DND-41 (cell line): Measurements from ENCODE around the gene SPTAN1.

ENCODE experiments used
- ATAC-seq: fragments of 200-7000 bp; cut with Tn5 transposase; 3 replicates; pipeline ENCODE4 v1.9.1; 2021; ENCODE audit warnings: low read depth; ENCODE audit not compliant: insufficient read depth
- DNase-seq: peaks from one replicate; pipeline ENCODE4 v3.0.0-alpha.2; 2020
- H2AFZ ChIP-seq: 2 replicates; pipeline ENCODE4 v1.6.0; 2012; ENCODE audit warnings: low read depth, low read length
- H3K27ac ChIP-seq: 2 replicates; pipeline ENCODE4 v1.5.1; 2012; ENCODE audit warnings: low read length, inconsistent platforms
- H3K27me3 ChIP-seq: fragments of 200-600 bp; sonication (generic); 2 replicates; pipeline ENCODE4 v1.6.0; 2012; ENCODE audit warnings: low read length, mild to moderate bottlenecking, inconsistent platforms; ENCODE audit not compliant: insufficient read depth, poor library complexity
- H3K36me3 ChIP-seq: 2 replicates; pipeline ENCODE4 v1.5.1; 2012; ENCODE audit warnings: low read length, inconsistent platforms; ENCODE audit not compliant: insufficient read depth
- H3K4me1 ChIP-seq: 2 replicates; pipeline ENCODE4 v1.5.1; 2012; ENCODE audit warnings: mild to moderate bottlenecking, low read length; ENCODE audit not compliant: insufficient read depth
- H3K4me2 ChIP-seq: 2 replicates; pipeline ENCODE4 v1.6.0; 2012; ENCODE audit warnings: mild to moderate bottlenecking, moderate library complexity, low read length, inconsistent platforms; ENCODE audit not compliant: insufficient read depth
- H3K4me3 ChIP-seq, 2 experiments: fragments of 200-600 bp in 1 of 2; shearing (Covaris generic) in 1 of 2; 2 replicates each; pipeline ENCODE4 v1.5.1; 2012 to 2016; ENCODE audit warnings: inconsistent platforms in 2 of 2, low read length in 2 of 2, mild to moderate bottlenecking in 2 of 2, low read depth in 1 of 2, moderate library complexity in 1 of 2
- H3K79me2 ChIP-seq: 2 replicates; pipeline ENCODE4 v1.6.0; 2012; ENCODE audit warnings: low read length, inconsistent platforms; ENCODE audit not compliant: insufficient read depth
- H3K9ac ChIP-seq: 2 replicates; pipeline ENCODE4 v1.6.0; 2012; ENCODE audit warnings: low read depth, mild to moderate bottlenecking, inconsistent platforms, low read length, moderate library complexity
- H3K9me3 ChIP-seq: 2 replicates; pipeline ENCODE4 v1.5.1; 2012; ENCODE audit warnings: low read length, moderate library complexity, mild to moderate bottlenecking, inconsistent platforms; ENCODE audit not compliant: insufficient read depth, severe bottlenecking
- H4K20me1 ChIP-seq: 2 replicates; pipeline ENCODE4 v1.6.0; 2012; ENCODE audit warnings: low read length; ENCODE audit not compliant: insufficient read depth
- EZH2 ChIP-seq: IDR thresholded peaks from 3 replicates; pipeline ENCODE4 v1.6.1; 2012; ENCODE audit warnings: borderline replicate concordance, low read depth, mild to moderate bottlenecking, moderate library complexity, low read length, inconsistent platforms; ENCODE audit not compliant: severe bottlenecking
- TF ChIP-seq, protein P1 (sequence below): IDR thresholded peaks from 2 replicates; pipeline ENCODE4 v1.5.1; 2012; ENCODE audit warnings: borderline replicate concordance, low read length, moderate library complexity, mild to moderate bottlenecking; ENCODE audit not compliant: poor library complexity, severe bottlenecking; ENCODE audit errors: extremely low read depth

SPTAN1 gene

DNA sequence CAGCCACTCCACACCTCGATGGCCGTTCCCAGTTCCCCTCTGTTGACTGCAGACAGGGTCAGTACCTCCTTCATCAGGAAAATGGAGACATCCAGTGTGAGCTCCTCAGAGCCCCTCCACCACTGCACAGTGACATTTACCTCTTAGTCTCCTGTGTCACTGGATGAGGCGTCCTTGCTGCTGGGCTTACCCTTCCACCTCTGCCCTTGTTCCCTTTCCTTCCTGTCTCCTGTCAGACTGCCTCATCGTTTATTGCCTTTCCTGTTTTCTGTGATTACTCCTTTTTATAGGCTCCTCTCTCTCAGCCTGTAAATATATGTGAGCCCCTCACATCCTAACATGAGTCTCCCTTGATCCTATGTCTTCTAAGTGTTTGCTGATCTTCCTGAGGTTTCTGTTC, 23.2 kb upstream of the SPTAN1 start:
- Histone ChIP-seq H4K20me1 (no peaks in the 10 kb centered on the region), H3K79me2 (no peaks in the 10 kb centered on the region), H3K4me2 (no peak overlapping the region), H3K9me3 (no peaks in the 10 kb centered on the region), H3K4me1 (no peaks in the 10 kb centered on the region), H3K27me3 (no peaks in the 10 kb centered on the region), H3K27ac (no peak overlapping the region), H3K36me3 (peaks cover 70% of the 10 kb centered on the region), H3K4me3 (no peak overlapping the region), H2AFZ (no peak overlapping the region), H3K9ac (no peak overlapping the region)
- no peak for ATAC-seq
- no peak for DNase-seq
- TF ChIP-seq, protein P1, sequence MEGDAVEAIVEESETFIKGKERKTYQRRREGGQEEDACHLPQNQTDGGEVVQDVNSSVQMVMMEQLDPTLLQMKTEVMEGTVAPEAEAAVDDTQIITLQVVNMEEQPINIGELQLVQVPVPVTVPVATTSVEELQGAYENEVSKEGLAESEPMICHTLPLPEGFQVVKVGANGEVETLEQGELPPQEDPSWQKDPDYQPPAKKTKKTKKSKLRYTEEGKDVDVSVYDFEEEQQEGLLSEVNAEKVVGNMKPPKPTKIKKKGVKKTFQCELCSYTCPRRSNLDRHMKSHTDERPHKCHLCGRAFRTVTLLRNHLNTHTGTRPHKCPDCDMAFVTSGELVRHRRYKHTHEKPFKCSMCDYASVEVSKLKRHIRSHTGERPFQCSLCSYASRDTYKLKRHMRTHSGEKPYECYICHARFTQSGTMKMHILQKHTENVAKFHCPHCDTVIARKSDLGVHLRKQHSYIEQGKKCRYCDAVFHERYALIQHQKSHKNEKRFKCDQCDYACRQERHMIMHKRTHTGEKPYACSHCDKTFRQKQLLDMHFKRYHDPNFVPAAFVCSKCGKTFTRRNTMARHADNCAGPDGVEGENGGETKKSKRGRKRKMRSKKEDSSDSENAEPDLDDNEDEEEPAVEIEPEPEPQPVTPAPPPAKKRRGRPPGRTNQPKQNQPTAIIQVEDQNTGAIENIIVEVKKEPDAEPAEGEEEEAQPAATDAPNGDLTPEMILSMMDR: no peak
- no peak for TF ChIP-seq EZH2

DNA sequence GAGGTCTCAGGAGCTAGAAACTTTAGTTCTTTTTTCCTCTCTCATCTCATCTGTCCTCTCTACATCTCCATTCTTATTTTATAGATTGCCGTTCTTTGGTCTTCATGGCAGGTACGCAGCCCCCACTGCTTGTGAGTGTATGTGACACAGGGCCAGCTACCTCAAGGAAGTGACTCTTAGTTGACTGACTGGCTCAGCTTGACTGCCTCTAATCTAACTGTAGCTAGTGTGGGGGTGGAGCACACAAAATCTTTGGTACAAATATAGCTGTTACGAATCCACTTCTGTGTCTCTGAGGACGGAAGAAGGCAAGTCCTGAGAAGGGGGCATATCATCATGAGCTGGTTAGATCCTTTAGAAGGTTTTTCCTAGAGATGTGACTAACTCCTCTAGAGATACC, 19.8 kb upstream of the SPTAN1 start:
- Histone ChIP-seq H3K27ac (no peak overlapping the region), H3K4me2 (no peak overlapping the region), H3K79me2 (no peaks in the 10 kb centered on the region), H3K4me1 (no peaks in the 10 kb centered on the region), H3K9me3 (no peaks in the 10 kb centered on the region), H4K20me1 (no peaks in the 10 kb centered on the region), H2AFZ (no peak overlapping the region), H3K36me3 (peaks cover 67% of the 10 kb centered on the region), H3K27me3 (no peaks in the 10 kb centered on the region), H3K9ac (no peak overlapping the region), H3K4me3 (no peak overlapping the region)
- no peak for DNase-seq
- no peak for ATAC-seq
- TF ChIP-seq EZH2: no peak
- TF ChIP-seq, protein P1: no peak

DNA sequence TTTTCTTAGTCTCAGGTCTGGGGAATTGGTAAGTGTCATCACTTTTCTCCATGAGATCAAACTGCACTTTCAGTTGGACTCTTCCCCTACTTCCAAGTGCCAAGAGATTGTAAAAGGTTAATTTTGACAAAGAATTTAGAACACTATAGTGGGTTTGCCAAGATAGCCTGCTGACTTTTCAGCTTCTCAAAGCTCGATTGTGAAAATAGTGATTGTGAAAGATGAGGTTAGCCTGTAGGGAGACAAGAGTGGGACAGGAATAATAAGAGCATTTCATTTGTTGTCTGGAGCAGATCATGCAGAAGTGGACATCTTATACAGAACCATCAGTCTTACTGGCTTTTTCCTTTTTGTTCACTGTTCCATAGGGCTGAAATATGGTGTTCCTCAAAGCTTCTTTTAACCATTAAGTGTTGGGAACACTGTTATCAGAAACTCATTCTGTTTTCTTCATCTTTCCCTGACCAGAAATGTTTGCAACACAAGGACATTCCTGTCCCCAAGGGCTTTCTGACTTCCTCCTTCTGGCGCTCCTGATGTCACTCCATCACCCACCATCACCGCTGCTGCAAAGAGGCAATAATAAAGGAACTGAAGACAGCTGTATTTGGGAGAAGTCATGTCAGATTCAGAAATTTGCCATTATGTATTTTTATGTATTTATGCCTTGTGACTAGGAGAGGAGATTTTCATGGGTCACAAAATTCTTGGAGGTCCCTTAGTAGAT, 11.6 kb upstream of the SPTAN1 start:
- Histone ChIP-seq H3K4me2 (no peak overlapping the region), H3K79me2 (no peaks in the 10 kb centered on the region), H3K4me3 (no peak overlapping the region), H4K20me1 (no peaks in the 10 kb centered on the region), H3K9ac (no peak overlapping the region), H3K4me1 (no peaks in the 10 kb centered on the region), H3K36me3 (peaks cover 59% of the 10 kb centered on the region), H3K27me3 (no peaks in the 10 kb centered on the region), H3K9me3 (no peaks in the 10 kb centered on the region), H2AFZ (no peak overlapping the region), H3K27ac (no peak overlapping the region)
- TF ChIP-seq EZH2: no peak
- TF ChIP-seq, protein P1: no peak
- DNase-seq (no peak), ATAC-seq (no peak)

DNA sequence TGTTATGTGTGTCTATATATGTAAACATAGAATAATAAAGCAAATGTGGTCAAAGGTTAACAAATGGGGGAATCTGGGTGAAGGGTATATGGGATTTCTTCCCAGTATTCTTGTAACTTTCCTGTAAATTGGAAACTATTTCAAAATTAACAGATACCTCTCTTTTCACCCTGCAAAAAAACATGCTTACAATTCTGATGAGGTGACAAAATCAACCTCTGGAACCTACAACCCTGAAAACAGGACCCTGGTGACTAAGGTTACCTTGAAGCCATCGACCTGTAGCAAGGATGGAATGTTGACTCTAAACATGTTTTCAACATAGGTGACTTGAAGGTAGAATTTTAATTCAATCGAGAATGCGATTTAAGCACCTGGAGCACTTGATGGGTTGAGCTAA, 5.9 kb upstream of the SPTAN1 start:
- no peak overlapping the region for H2AFZ ChIP-seq
- no peaks in the 10 kb centered on the region for H3K27me3 ChIP-seq
- no peak overlapping the region for H3K4me2 ChIP-seq
- peaks cover 10% of the 10 kb centered on the region for H3K4me1 ChIP-seq
- H3K27ac ChIP-seq: no peak overlapping the region
- TF ChIP-seq, protein P1: no peak
- TF ChIP-seq EZH2: no peak
- no peaks in the 10 kb centered on the region for H3K9me3 ChIP-seq
- H3K9ac ChIP-seq: no peak overlapping the region
- ATAC-seq (no peak), DNase-seq (no peak)
- H3K4me3 ChIP-seq: no peak overlapping the region
- peaks cover 4% of the 10 kb centered on the region for H3K36me3 ChIP-seq
- H3K79me2 ChIP-seq: no peaks in the 10 kb centered on the region
- no peaks in the 10 kb centered on the region for H4K20me1 ChIP-seq
